HL-60/S4 treated with phorbol 12-myristate 13-acetate at 8.2 ng/mL for 4 days and 3 days (cell line): Measurements from ENCODE around the gene RAMP3.

ENCODE experiments used
- in situ Hi-C: fragments of 300-500 bp; cut with MboI; formaldehyde crosslinking; loops from 2 replicates; pipeline ENCODE4 v1.15.0; 2022; ENCODE audit warnings: low sequenced_read_pairs

The RAMP3 gene

DNA sequence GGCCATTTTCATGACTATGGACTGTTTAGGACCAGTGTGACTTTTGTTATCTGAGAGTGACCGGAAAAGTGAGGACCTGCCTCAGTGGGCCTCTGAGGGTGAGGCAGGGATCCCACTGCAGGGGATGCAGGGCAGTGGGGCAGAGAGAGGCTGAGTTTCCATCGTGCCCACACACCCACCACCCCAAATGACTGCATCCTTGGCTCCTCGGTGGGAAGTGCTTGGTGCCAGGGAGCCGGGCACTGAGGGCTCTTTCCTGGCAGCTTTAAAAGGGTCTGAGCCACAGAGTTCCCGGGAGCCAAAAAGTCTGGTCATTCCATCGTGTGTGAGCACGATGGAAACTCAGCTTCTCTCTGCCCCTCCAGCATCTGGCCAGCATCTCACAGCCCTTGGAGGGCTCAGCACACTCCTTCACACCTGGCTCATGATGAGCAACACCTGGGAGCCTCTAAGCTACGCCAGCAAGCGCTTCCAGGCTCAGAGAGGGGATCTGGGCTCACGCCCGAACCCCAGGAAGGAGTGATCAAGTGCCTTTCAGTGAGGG, 59.1 kb downstream of the RAMP3 start:
- in situ Hi-C loops = no loop called here

DNA sequence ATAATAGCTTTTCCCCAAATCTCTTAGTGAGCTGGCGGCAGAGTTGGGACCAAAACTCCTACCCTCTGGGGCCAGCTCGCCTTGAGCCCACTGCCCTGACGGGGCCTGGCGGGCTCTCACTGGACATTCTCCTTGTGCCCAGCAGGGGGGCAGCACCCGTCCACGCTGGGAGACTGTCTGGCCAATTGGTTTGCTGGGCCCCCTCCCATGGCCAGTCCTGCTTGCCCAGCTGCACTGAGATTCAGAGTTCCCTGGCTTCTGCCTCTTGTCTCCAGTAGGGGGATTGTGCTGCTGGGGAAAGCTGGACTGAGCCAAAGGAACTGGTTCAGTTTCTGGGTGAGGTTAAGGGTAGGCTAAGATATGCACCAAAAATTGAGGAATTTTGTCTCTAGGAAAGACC, 59.8 kb downstream of the RAMP3 start:
- in situ Hi-C loops = no loop called here

DNA sequence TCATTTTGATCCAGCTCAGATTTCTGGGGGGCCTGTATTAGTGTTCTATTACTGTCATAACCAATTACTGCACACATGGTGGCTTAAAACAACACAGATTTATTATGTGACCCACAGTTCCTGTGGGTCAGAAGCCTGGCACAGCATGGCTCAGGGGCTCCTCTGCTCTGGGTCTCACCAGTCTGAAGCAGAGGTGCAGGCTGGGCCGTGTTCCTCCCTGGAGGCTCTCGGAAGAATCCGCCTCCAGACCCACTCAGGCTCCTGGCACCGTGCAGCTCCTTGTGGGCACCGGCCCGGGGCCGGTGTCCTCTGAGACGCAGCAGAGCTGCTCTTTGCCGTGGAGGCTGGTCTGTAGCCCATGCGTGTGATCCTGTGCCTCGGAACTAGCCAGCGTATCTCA, 61.5 kb downstream of the RAMP3 start:
- in situ Hi-C loops = no loop called here

GRCh38 chr7:45219801-45220435, 62.3 kb downstream of the RAMP3 start:
- in situ Hi-C loops = no loop called here

DNA sequence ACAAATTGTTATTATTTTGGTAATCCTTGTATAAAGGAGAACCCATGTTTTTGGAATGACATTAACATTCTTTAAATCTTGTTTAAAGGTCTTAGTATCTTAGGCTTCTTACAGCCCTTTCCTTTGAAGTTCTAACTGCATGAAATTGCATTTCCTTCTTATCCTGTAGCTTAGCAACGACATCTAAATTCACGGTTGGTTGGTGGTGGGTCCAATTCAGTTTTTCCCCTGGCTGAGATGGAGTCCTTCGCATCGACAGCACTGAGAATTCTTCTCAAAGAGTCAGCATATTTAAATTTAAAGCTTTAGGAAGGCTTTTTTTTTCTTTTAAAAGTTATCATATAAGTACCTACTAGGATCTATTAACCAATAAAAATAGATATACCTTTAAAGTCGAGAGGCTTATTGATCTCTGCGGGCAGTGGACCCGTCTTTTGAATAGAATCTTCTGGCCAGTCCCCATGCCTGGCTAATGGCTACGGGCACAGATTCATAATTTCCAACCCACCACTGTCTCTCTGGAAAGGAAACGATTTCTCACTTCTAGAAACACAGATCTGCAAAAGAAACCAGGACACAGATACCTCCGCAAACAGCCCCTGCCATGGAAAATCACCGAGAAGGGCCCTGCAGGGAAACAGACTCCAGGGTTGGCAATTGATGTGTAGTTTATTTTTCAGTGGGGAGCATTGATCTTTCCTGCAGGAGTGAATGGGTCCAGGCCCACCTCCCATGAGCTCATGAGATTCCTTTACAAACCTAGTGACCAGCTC, 63.4 kb downstream of the RAMP3 start:
- in situ Hi-C loops = no loop called here

DNA sequence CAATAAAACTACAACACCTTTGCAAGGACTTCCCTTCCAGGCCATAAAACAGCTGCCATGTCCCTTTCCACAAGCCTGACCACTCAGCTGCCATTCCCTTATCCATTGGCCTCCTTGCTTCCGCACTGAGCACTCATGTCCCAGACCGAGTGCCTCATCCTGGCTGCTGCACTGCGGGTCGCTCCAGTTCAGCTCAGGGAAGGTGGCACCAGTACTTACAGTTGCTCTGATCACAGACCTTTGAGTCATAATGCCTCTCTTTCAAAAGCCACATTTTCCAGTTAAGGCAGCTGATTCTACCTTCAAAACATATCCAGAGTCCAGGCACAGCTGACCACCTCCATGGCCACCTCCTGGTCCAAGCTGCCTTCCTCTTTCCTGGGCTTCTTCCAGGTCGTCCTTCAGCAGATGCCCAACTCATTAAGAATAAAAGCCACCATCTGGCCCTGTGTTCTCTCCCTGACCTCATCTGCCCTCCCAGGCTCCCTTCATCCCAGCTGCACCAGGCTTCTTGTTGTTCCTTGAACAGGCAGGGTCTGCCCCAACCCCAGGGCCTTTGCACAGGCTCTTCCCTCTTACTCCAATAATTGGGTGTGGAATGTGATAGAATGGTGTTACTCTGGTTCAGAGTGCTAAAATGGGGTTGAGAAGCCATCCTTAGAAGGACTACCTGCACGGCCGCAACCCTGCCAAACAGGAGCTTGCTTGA, 64.5 kb downstream of the RAMP3 start:
- in situ Hi-C loops = no loop called here

DNA sequence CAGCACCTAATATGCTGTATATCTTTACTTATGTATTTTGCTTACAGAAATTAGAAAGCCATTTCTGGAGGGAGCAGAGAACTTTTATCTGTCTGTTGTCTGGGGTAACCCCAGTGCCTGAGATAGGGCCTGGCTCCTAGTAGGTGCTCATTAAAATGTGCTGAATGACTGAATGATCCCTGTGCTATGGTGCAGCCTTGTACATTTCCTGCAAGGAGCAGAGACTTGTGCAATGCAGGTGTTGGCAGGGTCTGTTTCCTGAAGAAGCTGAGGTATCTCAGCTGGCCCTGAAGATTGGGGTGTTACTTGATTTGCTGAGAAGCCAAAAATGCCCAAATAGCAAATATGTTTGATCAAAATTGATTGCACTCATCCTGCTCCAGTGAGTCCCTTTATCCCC, 65.5 kb downstream of the RAMP3 start:
- in situ Hi-C loops = no loop called here

- in situ Hi-C loops = no loop called here
Measured at GRCh38 chr7:45223728-45224630, 66.4 kb downstream of the RAMP3 start.

DNA sequence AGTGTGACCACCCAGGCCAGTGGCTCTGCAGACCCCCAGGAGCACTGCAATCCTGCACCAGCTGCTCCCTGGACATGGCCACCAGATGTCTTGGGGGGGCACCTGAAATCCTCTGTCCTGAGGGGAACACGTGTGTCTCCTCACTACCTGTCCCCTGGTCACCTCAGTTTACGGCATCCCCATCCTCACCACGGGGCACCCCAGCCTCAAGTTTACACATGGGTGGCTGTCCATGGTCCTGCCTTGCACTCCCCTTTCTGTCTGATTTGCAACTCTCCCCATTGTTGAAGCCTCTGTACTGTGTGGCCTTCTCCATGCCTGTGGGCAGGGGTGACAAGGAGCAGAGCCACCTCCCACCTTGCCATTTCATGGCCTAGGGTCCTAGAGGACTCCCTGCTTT, 67.2 kb downstream of the RAMP3 start:
- in situ Hi-C loops = no loop called here

DNA sequence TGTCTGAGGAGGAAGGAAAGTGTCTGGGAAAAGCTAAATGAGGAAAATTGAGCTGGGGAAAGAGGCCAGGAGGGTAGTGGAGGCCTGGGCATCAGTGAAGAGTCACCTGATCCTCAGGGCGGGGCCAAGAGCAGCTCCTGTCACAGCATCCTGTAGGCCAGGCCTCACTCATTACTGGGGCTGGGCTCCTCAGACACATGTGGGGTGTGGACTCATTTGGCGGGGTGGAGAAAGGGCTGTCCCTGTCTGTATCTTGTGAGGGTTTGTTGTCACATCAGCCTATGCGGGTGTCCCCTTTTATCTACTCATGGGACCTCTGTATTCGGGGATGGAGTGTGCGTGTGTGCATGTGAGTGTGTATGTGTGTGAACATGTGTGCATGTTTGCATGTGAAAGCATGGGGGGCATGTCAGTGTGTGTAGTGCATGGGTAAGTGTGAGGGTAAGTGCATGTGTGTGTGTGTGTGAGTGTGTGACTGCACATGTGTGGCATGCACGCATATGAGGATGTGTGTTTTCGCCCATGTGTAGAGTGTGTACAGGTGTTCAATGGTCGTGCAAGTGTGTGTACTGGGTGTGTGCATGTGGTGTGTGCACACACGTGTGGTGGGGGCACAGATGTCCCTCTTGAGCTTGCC, 67.8 kb downstream of the RAMP3 start:
- in situ Hi-C loops = no loop called here

GRCh38 chr7:45225948-45226335, 68.4 kb downstream of the RAMP3 start:
- in situ Hi-C loops = no loop called here

- in situ Hi-C loops = no loop called here
Measured at GRCh38 chr7:45229156-45229920, 71.7 kb downstream of the RAMP3 start.

GRCh38 chr7:45230083-45230482, 72.5 kb downstream of the RAMP3 start:
- in situ Hi-C loops = no loop called here

DNA sequence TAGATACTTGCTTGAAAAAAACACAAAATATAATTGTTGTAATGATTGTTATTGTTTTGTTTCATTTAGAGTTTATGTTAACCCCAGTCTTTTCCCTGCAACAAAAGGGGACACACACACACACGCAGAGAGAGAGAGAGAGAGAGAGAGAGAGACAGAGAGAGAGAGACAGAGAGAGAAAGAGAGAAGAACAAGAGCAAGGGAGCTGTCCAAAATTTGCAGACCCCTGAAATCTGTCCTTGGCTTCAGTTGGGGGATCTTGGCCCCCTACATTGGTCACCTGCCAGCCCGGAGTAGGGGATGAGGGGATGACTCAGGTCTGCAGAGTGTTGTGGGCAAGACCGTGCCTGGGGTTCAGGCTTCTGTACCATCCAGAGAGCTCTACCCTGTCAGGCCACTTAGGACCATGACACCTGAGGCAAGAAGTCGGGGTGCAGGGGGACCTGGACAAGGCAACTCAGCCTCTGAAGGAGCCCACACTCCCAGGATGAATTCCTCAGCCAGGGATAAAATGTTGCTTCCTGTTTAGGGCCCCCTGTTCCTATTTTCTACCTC, 73.1 kb downstream of the RAMP3 start:
- in situ Hi-C loops = no loop called here

DNA sequence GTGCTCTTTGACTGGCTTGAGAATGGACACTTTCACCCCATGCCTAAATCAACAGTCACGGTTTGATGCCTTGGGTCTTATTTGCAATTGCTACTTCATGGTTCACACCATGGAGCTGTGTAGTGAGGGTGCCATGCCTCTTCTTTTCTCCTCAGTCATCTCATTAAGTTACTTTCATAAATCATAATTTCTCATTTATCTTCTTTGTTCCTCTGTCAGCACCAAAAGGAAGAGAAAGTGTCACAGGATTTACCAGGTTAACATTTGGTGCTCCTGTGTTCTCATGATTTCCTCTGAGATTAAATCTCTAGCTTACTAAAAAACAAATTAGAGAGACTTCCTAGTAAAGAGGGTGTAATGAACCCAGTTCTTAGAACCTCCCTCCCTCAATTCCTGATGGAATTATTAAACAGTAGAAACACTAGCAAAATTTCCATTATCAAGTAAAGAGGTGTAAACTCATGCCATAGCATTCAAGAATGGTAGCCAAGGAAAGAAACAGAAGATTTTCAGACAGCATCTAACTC, 75.7 kb downstream of the RAMP3 start:
- in situ Hi-C loops = no loop called here
